ENCODE data around the gene DISP1. TPM values are rescaled to one million over a fixed set of nuclear protein-coding genes. Genes with fewer than 3 reads are reported as not detected.
A peak's percentile ranks its signal among the peaks of the same experiment; 100 is the strongest.

The DISP1 gene
- total RNA-seq, 1 donor from 2014 or later, result 31.1 TPM

- ATAC-seq (peak in 1 of 2 donors; percentile 34), DNase-seq (no peak)
- no peaks in the 10 kb centered on the region for H3K4me1 ChIP-seq
- TF ChIP-seq CTCF (IDR thresholded peaks at IDR 0.05), result no peak
- H3K36me3 ChIP-seq, result no peaks in the 10 kb centered on the region
- intact Hi-C loops (cut with DNase I), result loop anchor here (10.0 kb wide), 1 partner anchor 290 kb away; no protein-coding TSS in a partner anchor
- no peaks in the 10 kb centered on the region for H3K27me3 ChIP-seq (ENCODE audit: low read depth)
- no peak overlapping the region for H3K27ac ChIP-seq
- no peaks in the 10 kb centered on the region for H3K9me3 ChIP-seq
- H3K4me3 ChIP-seq, result no peak overlapping the region
These were observed 20.0 kb upstream of the DISP1 start for GRCh38 chr1:222794656-222795474.

GRCh38 chr1:222798116-222798515 is 16.7 kb upstream of the DISP1 start:
- no peak overlapping the region for H3K4me3 ChIP-seq
- intact Hi-C loops (cut with DNase I), result loop anchor here (10.0 kb wide), 1 partner anchor 287 kb away; no protein-coding TSS in a partner anchor
- TF ChIP-seq CTCF (IDR thresholded peaks at IDR 0.05), result no peak

GRCh38 chr1:222798975-222799374 is 15.9 kb upstream of the DISP1 start:
- intact Hi-C loops (cut with DNase I), result loop anchor here (10.0 kb wide), 1 partner anchor 286 kb away; no protein-coding TSS in a partner anchor
- ATAC-seq (no peak), DNase-seq (no peak)

More at GRCh38 chr1:222798116-222798515, 16.7 kb upstream of the DISP1 start:
- ATAC-seq (peak in 1 of 2 donors; percentile 19), DNase-seq (no peak)
- H3K9me3 ChIP-seq, result no peaks in the 10 kb centered on the region
- H3K27ac ChIP-seq, result no peak overlapping the region
- H3K4me1 ChIP-seq, result no peaks in the 10 kb centered on the region
- H3K27me3 ChIP-seq (ENCODE audit: low read depth), result no peaks in the 10 kb centered on the region
- no peaks in the 10 kb centered on the region for H3K36me3 ChIP-seq

DNA sequence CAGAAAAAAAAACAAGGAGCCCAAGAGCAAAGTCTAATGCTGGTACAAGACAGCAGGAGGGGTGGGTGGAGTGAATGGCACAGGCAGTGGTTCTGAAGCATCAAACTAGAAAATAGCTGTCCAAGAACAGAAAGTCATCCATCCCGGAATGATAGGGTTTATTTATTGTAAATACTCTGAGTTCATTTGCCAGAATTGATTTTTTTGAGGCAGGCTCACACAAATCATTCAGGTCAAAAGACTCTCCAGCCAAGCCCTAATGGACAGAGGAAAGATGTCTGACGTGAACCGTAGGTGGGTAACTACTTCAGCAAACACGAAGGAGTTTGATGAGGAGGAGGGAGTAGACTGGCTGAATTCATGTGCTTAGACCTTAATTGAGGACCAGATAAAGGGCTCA is 13.8 kb upstream of the DISP1 start:
- H3K36me3 ChIP-seq, result no peaks in the 10 kb centered on the region
- ATAC-seq, result no peak
- TF ChIP-seq CTCF (IDR thresholded peaks at IDR 0.05), result no peak

More at GRCh38 chr1:222798975-222799374, 15.9 kb upstream of the DISP1 start:
- Histone ChIP-seq H3K9me3 (no peaks in the 10 kb centered on the region), H3K4me1 (no peaks in the 10 kb centered on the region), H3K4me3 (no peak overlapping the region), H3K27ac (no peak overlapping the region), H3K27me3 (ENCODE audit: low read depth) (no peaks in the 10 kb centered on the region), H3K36me3 (no peaks in the 10 kb centered on the region)
- TF ChIP-seq CTCF (IDR thresholded peaks at IDR 0.05), result no peak

DNA sequence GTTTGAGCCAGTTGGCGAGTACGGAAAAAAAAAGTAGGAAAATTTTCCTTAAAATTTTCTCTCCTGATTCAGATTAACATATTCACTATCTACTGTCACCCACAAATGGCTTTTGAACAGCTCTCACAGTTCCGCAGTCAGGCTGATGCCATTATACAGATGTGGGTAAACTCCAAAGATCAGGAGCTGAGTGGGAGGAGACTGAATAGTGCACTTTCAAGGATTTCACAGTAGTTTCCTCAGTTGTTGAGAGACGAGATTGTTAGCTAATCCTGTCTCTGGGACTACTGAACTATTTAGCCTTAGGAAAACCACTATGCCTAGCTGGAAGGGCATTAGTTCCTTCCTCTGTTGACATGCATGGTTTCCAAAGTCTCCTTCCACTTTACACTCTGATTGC is 3.2 kb upstream of the DISP1 start:
- no peaks in the 10 kb centered on the region for H3K36me3 ChIP-seq
- no peaks in the 10 kb centered on the region for H3K9me3 ChIP-seq
- no peaks in the 10 kb centered on the region for H3K27me3 ChIP-seq (ENCODE audit: low read depth)
- DNase-seq (no peak), ATAC-seq (no peak)
- peaks cover 15% of the 10 kb centered on the region for H3K4me1 ChIP-seq
- H3K27ac ChIP-seq, result no peak overlapping the region
- intact Hi-C loops (cut with DNase I), result no loop called here
- no peak overlapping the region for H3K4me3 ChIP-seq
- no peak for TF ChIP-seq CTCF (IDR thresholded peaks at IDR 0.05)

More for the DNA sequence above, 13.8 kb upstream of the DISP1 start:
- DNase-seq, result no peak
- H3K4me3 ChIP-seq, result no peak overlapping the region
- intact Hi-C loops (cut with DNase I), result no loop called here
- H3K4me1 ChIP-seq, result no peaks in the 10 kb centered on the region
- no peak overlapping the region for H3K27ac ChIP-seq
- H3K27me3 ChIP-seq (ENCODE audit: low read depth), result no peaks in the 10 kb centered on the region
- no peaks in the 10 kb centered on the region for H3K9me3 ChIP-seq
